ENCODE data around the gene NDUFB2. TPM values are rescaled to one million over a fixed set of nuclear protein-coding genes. Genes with fewer than 3 reads are reported as not detected.

The NDUFB2 gene
- total and polyA plus RNA-seq, 2 experiments from 2014 or later: 324 to 432 TPM

GRCh38 chr7:140685407-140686087 is 11.0 kb upstream of the NDUFB2 start:
- WGBS, 2 experiments (ENCODE audit: low coverage in 1 of 2, low lambda C conversion rate in 2 of 2, missing lambda C conversion rate in 2 of 2): 84 to 86% methylated on average over 10 of the region's 10 CpGs
- Histone ChIP-seq H2AFZ (no peak overlapping the region), H3K9me2 (ENCODE audit: insufficient read depth) (no peaks in the 10 kb centered on the region), H3F3A (ENCODE audit: insufficient read depth) (no peaks in the 10 kb centered on the region), H3K4me2 (ENCODE audit: unreplicated experiment) (no peak overlapping the region), H3K9me3 (ENCODE audit: low read depth) (no peaks in the 10 kb centered on the region), H3K79me2 (ENCODE audit: insufficient read depth) (no peaks in the 10 kb centered on the region), H3K27ac (no peak overlapping the region), H4K20me1 (ENCODE audit: insufficient read depth) (no peaks in the 10 kb centered on the region), H3K4me3 (no peak overlapping the region), H3K27me3 (replicated peaks; ENCODE audit: insufficient read depth) (no peaks in the 10 kb centered on the region), H3K4me1 (ENCODE audit: insufficient read depth) (no peaks in the 10 kb centered on the region), H3K36me3 (ENCODE audit: low read depth) (no peaks in the 10 kb centered on the region), H3K9ac (no peak overlapping the region)
- TF ChIP-seq EZH2 (IDR thresholded peaks at IDR 0.05; ENCODE audit: insufficient read depth, poor library complexity, severe bottlenecking) (no peak), EZH2phosphoT487 (IDR thresholded peaks at IDR 0.05; ENCODE audit: insufficient read depth, low read depth) (no peak)
- DNase-seq: no peak
- in situ Hi-C loops (cut with MboI): no loop called here

GRCh38 chr7:140686921-140687320 is 9.6 kb upstream of the NDUFB2 start:
- no peaks in the 10 kb centered on the region for H3K9me3 ChIP-seq (ENCODE audit: low read depth)
- no peaks in the 10 kb centered on the region for H3K9me2 ChIP-seq (ENCODE audit: insufficient read depth)
- no peak for DNase-seq
- no peak overlapping the region for H3K9ac ChIP-seq
- no peaks in the 10 kb centered on the region for H3K27me3 ChIP-seq (replicated peaks; ENCODE audit: insufficient read depth)
- H2AFZ ChIP-seq: no peak overlapping the region
- no peak overlapping the region for H3K4me2 ChIP-seq (ENCODE audit: unreplicated experiment)
- no peaks in the 10 kb centered on the region for H3F3A ChIP-seq (ENCODE audit: insufficient read depth)
- in situ Hi-C loops (cut with MboI): no loop called here
- no peaks in the 10 kb centered on the region for H3K79me2 ChIP-seq (ENCODE audit: insufficient read depth)
- no peaks in the 10 kb centered on the region for H4K20me1 ChIP-seq (ENCODE audit: insufficient read depth)
- H3K4me3 ChIP-seq: no peak overlapping the region
- 93 to 97% methylated on average over 11 of the region's 11 CpGs for WGBS, 2 experiments (ENCODE audit: low coverage in 1 of 2, low lambda C conversion rate in 2 of 2, missing lambda C conversion rate in 2 of 2)
- H3K27ac ChIP-seq: no peak overlapping the region
- TF ChIP-seq EZH2 (IDR thresholded peaks at IDR 0.05; ENCODE audit: insufficient read depth, poor library complexity, severe bottlenecking) (no peak), EZH2phosphoT487 (IDR thresholded peaks at IDR 0.05; ENCODE audit: insufficient read depth, low read depth) (no peak)
- no peaks in the 10 kb centered on the region for H3K4me1 ChIP-seq (ENCODE audit: insufficient read depth)
- no peaks in the 10 kb centered on the region for H3K36me3 ChIP-seq (ENCODE audit: low read depth)

GRCh38 chr7:140688341-140688740 is 8.2 kb upstream of the NDUFB2 start:
- Histone ChIP-seq H3K4me1 (ENCODE audit: insufficient read depth) (no peaks in the 10 kb centered on the region), H3K79me2 (ENCODE audit: insufficient read depth) (no peaks in the 10 kb centered on the region), H3K4me2 (ENCODE audit: unreplicated experiment) (no peak overlapping the region), H4K20me1 (ENCODE audit: insufficient read depth) (no peaks in the 10 kb centered on the region), H3K9ac (no peak overlapping the region), H3F3A (ENCODE audit: insufficient read depth) (no peaks in the 10 kb centered on the region), H2AFZ (no peak overlapping the region), H3K9me2 (ENCODE audit: insufficient read depth) (no peaks in the 10 kb centered on the region), H3K36me3 (ENCODE audit: low read depth) (no peaks in the 10 kb centered on the region), H3K27ac (no peak overlapping the region), H3K9me3 (ENCODE audit: low read depth) (no peaks in the 10 kb centered on the region), H3K4me3 (no peak overlapping the region), H3K27me3 (replicated peaks; ENCODE audit: insufficient read depth) (no peaks in the 10 kb centered on the region)
- WGBS, 2 experiments (ENCODE audit: low coverage in 1 of 2, low lambda C conversion rate in 2 of 2, missing lambda C conversion rate in 2 of 2): 93% methylated on average over 6 of the region's 6 CpGs
- no peak for DNase-seq
- TF ChIP-seq EZH2phosphoT487 (IDR thresholded peaks at IDR 0.05; ENCODE audit: insufficient read depth, low read depth) (no peak), EZH2 (IDR thresholded peaks at IDR 0.05; ENCODE audit: insufficient read depth, poor library complexity, severe bottlenecking) (no peak)
- in situ Hi-C loops (cut with MboI): no loop called here

GRCh38 chr7:140689199-140690152 is 7.0 kb upstream of the NDUFB2 start:
- Histone ChIP-seq H3K9me3 (ENCODE audit: low read depth) (no peaks in the 10 kb centered on the region), H3F3A (ENCODE audit: insufficient read depth) (no peaks in the 10 kb centered on the region), H2AFZ (no peak overlapping the region), H3K4me3 (no peak overlapping the region), H3K9ac (no peak overlapping the region), H3K79me2 (ENCODE audit: insufficient read depth) (no peaks in the 10 kb centered on the region), H4K20me1 (ENCODE audit: insufficient read depth) (no peaks in the 10 kb centered on the region), H3K4me1 (ENCODE audit: insufficient read depth) (no peaks in the 10 kb centered on the region), H3K27me3 (replicated peaks; ENCODE audit: insufficient read depth) (no peaks in the 10 kb centered on the region), H3K9me2 (ENCODE audit: insufficient read depth) (no peaks in the 10 kb centered on the region), H3K4me2 (ENCODE audit: unreplicated experiment) (no peak overlapping the region), H3K36me3 (ENCODE audit: low read depth) (no peaks in the 10 kb centered on the region), H3K27ac (no peak overlapping the region)
- no peak for DNase-seq
- in situ Hi-C loops (cut with MboI): no loop called here
- no peak for TF ChIP-seq EZH2 (IDR thresholded peaks at IDR 0.05; ENCODE audit: insufficient read depth, poor library complexity, severe bottlenecking)
- no peak for TF ChIP-seq EZH2phosphoT487 (IDR thresholded peaks at IDR 0.05; ENCODE audit: insufficient read depth, low read depth)
- WGBS, 2 experiments (ENCODE audit: low coverage in 1 of 2, low lambda C conversion rate in 2 of 2, missing lambda C conversion rate in 2 of 2): 84 to 86% methylated on average over 16 of the region's 16 CpGs

All from GM23248 (cell line).